Measurements from ENCODE around the gene PRND.
"Not testable (repeated sequence)": the region's sequence is repeated elsewhere in the genome, so short reads cannot be mapped to it uniquely, and the experiment has no call there.

The PRND gene, protein sequence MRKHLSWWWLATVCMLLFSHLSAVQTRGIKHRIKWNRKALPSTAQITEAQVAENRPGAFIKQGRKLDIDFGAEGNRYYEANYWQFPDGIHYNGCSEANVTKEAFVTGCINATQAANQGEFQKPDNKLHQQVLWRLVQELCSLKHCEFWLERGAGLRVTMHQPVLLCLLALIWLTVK

DNA sequence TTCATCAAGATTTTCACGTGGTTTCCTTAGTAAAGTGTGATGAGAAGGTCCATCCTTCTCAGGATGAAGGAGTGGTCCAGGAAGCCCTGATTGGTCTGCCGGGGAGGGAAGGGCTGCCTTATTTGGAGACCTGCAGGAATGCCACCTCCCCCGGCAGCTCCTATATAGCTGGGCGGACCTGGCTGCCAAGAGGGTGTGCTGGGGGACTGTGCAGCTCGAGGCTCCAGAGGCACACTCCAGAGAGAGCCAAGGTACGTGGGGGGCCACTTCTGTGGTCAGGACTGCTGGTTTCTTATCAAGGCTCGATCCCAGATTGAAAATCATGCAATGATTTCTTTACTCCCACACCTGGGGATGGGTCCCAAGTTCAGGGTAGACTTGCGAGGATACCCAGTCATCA, at the start of gene PRND:
Gene PRND, plus strand, starts transcription at position 191 of the 400 bp plus-strand sequence. CDS start 2,643 bp downstream, outside the sequence.
- DNase-seq (ENCODE audit: low read depth) = no peak

DNA sequence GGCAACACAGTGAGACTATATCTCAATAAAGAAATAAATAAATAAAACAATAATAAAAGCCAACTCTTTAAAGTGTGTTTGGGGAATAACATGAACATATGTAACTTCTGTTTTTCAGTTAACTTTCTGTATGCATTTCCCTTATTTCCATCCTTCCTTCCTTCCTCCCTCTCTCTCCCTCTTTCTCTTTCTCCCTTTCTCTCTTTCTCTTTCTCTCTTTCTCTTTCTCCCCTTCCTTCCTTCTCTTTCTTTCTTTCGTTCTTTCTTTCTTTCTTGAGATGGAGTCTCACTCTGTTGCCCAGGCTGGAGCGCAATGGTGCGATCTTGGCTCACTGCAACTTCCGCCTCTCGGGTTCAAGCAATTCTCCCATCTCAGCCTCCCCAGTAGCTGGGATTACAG, 48.8 kb upstream of the PRND start:
- no peak for DNase-seq (ENCODE audit: low read depth)

DNA sequence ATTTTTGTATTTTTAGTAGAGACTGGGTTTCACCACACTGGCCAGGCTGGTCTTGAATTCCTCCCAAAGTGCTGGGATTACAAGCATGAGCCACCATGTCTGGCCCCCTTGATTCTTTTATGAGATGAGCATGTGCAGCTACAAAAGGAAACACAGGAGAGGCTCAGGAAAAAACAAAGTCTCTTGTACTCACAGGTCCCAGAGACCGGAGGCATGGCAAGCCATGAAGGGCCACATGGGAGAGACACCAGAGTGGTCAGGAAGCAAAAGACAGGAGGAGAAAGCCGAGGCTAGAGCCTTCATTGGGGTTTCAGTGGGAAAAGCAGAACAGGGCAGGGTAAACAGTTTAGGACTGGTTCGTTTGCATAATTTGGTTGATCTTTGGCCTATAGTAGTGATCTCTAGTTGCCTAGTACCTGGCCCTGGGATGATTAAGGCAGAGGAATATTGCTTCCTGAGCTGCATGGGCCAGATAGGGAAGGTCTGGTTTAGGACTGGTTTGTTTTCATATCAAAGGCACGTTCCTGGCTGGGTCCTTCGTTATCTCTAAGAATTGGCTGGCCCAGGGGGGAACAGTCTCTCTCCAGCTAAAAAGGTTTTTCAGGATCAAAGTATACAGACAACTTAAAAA, 48.2 kb upstream of the PRND start:
- DNase-seq (ENCODE audit: low read depth) = no peak

DNA sequence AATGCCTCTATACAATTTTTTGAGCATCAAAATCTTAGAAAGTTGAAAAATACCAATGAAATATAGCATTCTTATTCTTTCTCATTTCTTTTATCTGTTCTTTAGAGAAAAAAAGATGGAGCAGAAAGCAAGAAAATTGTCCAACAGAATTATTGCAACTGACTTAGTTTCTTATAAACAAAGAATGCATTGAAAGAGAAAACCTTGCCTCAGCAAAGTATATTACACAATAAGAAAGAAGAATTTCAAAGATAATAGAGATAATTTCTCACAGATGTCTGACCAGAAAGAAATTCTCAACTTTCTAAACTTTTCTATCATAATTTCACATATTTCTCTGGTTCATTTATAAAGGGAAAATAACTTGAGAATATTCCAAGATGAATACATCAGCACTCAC, 47.0 kb upstream of the PRND start:
- DNase-seq (ENCODE audit: low read depth) = no peak

DNA sequence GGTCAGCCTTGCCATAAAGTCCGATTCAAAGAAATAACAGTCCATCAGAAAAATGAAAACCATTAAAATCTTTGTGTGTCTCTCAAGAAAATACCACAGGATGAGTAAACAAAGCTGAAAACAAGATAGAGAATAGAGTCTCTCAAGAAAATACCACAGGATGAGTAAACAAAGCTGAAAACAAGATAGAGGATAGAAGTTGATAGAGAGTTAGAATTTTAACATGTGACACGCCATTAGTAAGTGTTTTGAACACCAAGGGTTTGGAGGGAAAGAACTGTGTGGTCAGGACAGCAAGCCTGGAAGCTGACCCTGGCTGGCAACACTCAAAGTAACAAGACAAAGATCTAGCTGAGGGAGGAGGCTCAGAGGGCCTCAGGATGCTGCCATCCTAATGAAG, 43.9 kb upstream of the PRND start:
- DNase-seq (ENCODE audit: low read depth) = no peak

DNA sequence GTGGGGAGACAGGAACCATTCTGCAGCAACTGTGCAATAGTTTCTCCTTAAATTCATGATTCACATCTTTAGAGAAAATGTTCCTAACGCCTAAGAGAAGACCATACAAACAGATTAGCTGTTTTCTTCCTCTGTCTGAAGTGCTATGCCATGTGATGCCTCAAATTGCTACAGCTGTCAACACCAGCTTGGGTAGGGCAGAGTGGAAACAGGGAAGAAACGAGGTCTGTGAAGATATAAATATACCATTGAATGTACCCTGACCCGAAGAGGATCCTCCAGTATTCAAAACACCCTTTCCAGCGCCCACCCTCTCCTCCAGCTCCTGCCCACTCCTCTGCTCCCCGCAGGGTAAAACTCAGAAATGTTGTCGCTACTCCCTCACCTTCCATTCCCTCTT, 40.3 kb upstream of the PRND start:
- DNase-seq (ENCODE audit: low read depth) = no peak

DNA sequence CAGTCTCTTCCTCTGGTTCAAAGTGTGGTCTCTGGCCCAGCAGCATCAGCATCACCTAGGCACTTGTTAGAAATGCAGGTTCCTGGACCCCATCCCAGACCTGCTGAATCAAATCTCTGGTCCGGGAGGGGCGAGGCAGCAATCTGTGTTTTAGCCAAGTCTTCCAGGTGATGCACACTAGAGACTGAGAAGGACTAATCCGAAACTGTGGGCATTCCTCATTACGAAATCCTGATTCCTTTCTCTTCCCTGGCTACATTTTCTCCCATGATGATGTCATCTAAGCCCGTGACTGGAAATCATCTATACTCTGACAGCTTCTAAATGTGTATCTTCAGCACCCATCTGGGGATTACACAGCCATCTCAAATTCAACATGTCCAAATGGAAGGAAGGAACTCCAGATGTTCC, 39.7 kb upstream of the PRND start:
- DNase-seq (ENCODE audit: low read depth) = peak; percentile 73

DNA sequence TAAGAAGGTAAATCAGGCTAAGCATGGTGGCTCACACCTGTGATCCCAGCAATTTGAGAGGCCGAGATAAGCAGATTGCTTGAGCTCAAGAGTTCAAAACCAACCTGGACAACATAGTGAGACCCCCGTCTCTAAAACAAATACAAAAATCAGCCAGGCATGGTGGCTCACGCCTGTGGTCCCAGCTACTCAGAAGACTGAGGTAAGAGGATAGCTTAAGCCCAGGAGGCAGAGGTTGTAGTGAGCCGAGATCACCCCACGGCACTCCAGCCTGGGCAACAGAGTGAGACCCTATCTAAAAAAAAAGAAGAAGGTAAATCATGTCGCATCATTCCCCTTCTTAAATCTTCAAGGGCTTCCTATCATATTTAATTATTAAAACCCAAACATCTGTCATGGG, 39.0 kb upstream of the PRND start:
- no peak for DNase-seq (ENCODE audit: low read depth)

DNA sequence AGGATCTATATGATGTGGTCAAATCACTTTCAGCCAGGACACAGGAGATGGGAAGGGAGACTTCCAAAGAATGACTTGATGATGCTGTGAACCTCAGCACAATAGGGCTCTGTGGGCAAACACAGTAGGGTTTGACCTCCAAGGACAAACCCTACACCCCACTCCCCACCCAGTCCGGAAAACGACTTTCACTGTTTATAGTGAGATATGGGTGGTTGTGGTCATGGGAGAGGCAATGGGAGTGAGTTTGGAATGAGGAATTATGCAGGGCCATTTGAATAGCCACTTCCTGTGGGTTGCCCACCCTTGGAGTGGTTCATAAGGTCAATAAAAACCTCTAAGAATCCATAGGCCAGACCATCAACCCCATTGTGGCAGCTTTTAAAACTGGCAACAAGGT, 38.4 kb upstream of the PRND start:
- no peak for DNase-seq (ENCODE audit: low read depth)

DNA sequence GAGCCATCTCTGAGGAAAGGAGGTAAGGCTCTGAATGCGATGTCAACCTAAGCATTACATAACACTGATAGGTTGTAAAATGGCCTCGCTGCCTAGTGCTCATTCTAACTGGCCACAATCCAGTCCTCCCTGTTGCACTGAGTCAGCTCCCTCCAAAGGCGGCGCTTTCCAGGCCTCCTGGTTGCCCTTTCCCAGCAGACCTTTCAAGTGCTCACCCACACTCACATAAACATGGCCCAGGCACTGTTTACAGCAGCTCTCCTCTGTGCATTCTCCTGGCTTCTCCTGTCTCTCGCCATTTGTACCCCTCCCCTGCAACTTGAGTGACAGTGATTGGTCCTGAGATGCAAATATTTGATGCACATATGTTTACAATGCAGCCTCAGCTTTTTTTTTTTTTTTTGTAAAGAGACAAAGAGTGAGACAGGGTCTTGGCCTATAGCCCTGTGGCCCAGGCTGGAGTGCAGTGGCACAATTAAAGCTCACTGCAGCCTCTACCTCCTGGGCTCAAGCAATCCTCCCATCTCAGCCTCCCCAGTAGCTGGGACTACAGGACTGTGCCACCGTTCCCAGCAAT, 36.8 kb upstream of the PRND start:
- peak; percentile 73 for DNase-seq (ENCODE audit: low read depth)

DNA sequence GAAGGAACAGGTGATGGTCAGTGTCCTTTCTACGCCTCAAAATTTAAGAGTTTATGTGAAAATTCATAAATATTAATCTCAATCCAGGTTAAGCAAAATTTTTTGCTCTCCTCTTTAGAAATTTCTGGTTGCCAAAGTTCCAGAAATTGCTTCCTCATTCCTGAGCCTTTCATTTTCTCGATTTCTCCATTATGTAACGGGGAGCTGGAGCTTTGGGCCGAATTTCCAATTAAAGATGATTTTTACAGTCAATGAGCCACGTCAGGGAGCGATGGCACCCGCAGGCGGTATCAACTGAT, 35.8 kb upstream of the PRND start:
- no peak for DNase-seq (ENCODE audit: low read depth)

DNA sequence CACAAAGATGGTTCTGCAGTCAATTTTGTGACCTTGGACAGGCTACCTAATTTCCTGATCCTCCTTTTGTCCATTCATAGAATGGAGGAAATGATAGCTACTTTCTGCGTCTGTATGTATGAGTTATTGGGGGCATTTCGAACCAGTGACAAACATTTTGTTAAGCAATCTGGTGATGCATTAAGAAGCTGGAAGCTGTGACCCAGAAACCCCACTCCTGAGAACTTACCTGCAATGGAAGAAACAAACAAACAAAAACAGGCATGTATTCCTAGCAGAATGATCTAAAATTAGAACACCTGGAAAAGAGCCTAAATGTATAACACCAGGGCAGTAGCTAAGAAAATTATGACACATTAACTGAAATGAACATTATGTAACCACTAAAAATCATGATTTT, 33.4 kb upstream of the PRND start:
- no peak for DNase-seq (ENCODE audit: low read depth)

DNA sequence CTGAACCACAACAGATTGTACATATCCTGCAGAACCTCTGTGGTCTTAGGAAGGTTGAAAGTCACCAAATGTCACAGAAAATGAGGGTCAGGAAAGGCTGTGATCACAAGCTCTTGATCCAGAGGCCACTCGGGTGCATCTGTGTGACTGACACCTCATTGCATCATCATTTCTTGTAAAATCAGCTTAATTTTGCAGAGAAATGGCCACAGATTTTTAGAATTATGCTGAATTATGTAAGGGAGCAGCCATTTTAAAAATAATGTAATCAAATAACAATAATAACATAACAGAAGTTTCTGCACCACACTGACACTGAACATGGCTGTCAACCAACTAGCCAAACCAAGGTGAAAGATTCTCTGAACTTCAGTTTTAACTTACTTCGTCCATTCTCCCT, 32.5 kb upstream of the PRND start:
- no peak for DNase-seq (ENCODE audit: low read depth)

DNA sequence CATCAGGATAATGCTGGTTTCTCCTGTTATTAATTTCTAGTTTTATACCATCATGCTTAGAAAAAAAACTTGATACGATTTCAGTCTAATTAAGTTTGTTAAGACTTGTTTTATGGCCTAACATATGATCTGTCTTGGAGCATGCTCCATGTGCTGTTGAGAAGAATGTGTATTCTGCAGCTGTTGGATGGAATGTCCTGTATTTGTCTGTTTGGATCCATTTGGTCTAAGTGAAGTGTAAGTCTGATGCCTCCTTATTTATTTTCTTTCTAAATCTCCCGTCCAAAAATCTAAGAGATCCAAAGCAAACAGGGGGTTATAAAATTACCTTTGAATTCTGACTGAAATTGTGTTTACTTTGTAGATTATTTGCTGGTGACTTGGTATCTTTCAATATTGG, 30.0 kb upstream of the PRND start:
- DNase-seq (ENCODE audit: low read depth) = peak; percentile 19

DNA sequence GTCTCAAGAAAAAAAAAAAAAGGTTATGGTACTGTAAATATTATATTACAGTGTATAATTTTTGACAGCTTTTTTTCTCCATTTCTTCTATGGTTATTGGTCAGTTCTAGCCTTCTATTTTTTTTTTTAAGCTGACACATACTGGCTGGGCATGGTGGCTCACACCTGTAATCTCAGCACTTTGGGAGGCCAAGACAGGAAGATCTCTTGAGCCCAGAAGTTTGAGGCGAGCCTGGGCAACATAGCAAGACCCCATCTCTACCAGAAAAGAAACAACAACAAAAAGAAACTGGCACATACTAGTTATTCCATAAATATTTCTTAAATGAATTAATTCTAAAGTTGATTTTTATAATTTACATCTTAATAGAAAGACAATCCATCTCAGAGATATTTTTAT, 27.6 kb upstream of the PRND start:
- DNase-seq (ENCODE audit: low read depth) = no peak

DNA sequence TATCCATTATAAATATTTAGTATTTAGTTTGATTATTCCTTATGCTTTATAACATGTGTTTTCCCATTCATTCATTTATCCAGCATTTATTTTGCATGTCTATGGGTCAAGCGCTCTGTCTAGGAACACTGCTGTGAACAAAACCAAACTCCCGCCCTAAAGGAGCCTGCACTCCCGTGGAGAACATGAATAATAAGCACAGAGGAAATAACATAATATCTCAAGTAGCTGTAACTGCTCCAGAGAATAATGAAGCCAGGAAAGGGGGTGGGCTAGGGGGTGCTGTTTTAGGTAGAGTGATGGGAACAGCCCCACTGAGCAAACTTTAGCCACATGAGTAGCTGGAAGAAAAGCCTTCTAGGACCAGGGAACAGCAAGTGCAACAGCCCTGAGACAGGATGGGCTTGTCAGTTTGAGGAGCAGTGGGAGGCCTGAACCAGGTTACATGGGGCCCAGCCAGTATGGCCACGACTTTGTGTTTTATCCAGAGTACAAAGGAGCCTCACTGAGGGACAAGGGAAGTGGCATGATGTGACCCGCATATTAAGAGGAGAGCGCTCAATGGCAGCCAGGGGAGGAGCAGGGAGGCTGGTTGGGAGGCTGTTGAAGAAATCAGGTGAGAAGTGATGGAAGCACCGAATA, 24.4 kb upstream of the PRND start:
- no peak for DNase-seq (ENCODE audit: low read depth)

DNA sequence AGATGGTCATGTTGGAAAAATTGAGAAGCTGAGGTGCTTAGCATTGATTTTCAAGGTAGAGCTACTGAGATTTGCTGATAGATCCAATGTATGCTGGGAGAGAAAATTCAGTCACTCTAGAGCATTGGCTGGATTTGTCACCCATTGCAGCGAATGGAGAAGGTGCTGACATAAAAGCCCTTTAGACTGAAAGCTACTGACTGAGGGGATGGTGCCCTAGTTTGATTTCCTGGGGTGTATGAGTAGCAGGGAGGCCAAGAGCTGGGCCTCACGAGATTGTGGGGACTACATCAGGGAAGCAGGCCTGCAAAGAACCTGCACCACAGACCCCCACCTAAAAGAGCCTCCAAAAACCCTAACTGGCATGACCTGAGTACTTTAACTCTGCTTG, 23.9 kb upstream of the PRND start:
- no peak for DNase-seq (ENCODE audit: low read depth)

DNA sequence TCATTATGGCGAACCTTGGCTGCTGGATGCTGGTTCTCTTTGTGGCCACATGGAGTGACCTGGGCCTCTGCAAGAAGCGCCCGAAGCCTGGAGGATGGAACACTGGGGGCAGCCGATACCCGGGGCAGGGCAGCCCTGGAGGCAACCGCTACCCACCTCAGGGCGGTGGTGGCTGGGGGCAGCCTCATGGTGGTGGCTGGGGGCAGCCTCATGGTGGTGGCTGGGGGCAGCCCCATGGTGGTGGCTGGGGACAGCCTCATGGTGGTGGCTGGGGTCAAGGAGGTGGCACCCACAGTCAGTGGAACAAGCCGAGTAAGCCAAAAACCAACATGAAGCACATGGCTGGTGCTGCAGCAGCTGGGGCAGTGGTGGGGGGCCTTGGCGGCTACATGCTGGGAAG, 22.5 kb upstream of the PRND start:
- DNase-seq (ENCODE audit: low read depth) = no peak

DNA sequence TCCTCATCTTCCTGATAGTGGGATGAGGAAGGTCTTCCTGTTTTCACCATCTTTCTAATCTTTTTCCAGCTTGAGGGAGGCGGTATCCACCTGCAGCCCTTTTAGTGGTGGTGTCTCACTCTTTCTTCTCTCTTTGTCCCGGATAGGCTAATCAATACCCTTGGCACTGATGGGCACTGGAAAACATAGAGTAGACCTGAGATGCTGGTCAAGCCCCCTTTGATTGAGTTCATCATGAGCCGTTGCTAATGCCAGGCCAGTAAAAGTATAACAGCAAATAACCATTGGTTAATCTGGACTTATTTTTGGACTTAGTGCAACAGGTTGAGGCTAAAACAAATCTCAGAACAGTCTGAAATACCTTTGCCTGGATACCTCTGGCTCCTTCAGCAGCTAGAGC, 21.8 kb upstream of the PRND start:
- DNase-seq (ENCODE audit: low read depth) = no peak

DNA sequence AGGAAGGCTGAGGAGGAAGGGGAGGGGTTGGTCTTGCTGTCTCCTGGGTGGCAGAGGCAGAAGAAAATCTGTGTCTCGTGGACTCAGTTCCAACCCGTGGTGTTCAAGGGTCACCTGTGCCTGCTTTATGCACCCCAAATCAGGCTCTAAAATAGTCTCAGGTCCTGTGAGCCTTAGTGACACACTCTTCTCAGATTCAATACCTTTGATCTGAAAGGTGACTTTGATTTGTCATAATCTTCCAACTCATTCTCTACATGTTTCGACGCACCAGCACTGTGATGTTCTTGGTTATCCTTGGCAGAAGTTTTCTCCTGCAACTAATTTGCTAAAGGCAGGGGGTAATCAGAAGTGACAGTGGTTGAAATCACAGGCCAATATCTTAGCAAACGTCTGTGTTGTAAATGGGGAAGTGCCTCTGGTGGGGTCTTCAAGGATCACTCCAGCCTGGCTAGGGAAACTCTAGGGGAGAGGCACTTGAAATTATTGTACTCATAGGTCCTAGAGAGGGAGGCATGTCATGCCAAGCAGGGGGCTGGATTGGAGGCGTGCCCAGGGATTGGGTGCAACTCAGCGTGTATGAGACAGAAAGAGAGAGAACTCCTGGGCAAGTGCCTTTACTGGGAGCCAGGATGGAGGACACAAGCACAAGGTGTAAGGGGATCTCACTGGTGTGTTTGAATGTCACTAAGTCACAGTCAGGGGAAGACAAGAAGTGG, 19.0 kb upstream of the PRND start:
- peak; percentile 13 for DNase-seq (ENCODE audit: low read depth)

DNA sequence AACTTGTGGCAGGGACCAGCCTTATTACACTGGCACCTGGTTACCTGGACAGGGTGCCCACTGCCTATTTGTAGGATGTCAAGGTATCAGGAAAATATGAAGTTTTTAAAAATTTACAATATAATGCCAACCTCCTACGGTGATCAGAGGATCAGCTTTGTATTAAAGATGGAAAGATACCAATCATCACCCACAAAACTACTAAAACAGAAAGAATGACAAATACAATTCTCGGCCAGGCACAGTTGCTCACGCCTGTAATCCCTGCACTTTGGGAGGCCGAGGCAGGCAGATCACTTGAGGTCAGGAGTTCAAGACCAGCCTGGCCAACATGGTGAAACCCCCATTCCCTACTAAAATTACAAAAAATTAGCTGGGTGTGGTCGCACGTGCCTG, 18.4 kb upstream of the PRND start:
- no peak for DNase-seq (ENCODE audit: low read depth)

DNA sequence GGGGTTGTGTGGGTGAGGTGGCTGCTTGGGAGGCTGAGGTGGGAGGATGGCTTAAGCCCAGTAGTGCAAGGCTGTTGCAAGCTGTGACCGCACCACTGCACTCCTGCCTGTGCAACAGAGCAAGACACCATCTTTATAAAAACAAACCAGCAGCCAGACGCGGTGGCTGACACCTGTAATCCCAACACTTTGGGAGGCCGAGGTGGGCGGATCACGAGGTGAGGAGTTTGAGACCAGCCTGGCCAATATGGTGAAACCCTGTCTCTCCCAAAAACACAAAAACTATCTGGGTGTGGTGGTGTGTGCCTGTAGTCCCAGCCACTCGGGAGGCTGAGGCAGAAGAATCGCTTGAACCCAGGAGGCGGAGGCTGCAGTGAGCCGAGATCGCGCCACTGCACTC, 14.8 kb upstream of the PRND start:
- DNase-seq (ENCODE audit: low read depth) = not testable (repeated sequence)

DNA sequence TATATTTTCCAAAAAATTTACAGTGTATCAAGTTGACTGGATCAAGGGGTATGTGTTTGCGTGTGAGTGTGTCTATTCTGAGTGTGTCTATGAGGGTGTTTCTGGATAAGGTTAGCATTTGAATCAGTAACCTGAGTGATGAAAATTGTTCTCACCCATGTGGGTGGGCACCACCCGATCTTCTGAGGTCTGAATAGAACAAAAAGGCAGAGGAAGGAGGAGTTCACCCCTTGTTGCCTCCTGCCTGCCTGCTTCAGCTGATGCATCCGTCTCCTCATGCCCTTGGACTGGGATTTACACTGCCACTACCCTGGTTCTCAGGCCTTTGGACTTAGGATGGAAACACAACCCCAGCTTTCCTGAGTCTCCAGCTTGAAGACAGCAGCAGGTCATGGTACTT, 13.7 kb upstream of the PRND start:
- DNase-seq (ENCODE audit: low read depth) = no peak
